ENCODE results near the gene IGFBPL1. TPM values are rescaled to one million over a fixed set of nuclear protein-coding genes. Genes with fewer than 3 reads are reported as not detected.

Gene IGFBPL1
- total and polyA plus RNA-seq, 2 experiments from 2014 or later = 2.0 to 24.2 TPM

DNA sequence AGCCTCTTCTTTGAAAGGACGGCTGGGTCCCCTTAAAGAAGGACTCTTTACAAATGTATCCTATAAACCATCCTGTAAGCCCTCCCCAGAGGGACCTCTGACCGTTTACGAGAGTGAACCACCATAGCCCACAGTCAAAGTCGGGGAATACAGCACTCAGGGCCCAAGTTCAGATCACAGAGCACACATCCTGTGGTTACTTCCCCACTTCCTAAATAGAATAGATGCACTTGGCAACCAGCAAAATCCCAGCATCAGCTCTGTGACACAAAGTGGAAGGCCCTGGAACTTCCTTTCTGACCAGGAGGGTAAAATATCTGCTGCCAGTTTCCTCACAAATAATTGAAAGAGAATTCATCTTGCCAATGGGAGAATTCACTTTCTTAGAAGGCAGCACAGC, 6.9 kb upstream of the IGFBPL1 start:
- Histone ChIP-seq H3K36me3 (no peaks in the 10 kb centered on the region), H3K4me1 (ENCODE audit: low read depth) (peaks cover 21% of the 10 kb centered on the region), H3K27me3 (peaks cover 3% of the 10 kb centered on the region), H3K4me3 (no peak overlapping the region), H3K9me3 (ENCODE audit: low read depth) (no peaks in the 10 kb centered on the region), H3K27ac (no peak overlapping the region)
- no peak for DNase-seq (ENCODE audit: low read depth in 1 of 2, low spot score in 1 of 2)
- TF ChIP-seq, protein P1, sequence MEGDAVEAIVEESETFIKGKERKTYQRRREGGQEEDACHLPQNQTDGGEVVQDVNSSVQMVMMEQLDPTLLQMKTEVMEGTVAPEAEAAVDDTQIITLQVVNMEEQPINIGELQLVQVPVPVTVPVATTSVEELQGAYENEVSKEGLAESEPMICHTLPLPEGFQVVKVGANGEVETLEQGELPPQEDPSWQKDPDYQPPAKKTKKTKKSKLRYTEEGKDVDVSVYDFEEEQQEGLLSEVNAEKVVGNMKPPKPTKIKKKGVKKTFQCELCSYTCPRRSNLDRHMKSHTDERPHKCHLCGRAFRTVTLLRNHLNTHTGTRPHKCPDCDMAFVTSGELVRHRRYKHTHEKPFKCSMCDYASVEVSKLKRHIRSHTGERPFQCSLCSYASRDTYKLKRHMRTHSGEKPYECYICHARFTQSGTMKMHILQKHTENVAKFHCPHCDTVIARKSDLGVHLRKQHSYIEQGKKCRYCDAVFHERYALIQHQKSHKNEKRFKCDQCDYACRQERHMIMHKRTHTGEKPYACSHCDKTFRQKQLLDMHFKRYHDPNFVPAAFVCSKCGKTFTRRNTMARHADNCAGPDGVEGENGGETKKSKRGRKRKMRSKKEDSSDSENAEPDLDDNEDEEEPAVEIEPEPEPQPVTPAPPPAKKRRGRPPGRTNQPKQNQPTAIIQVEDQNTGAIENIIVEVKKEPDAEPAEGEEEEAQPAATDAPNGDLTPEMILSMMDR (IDR thresholded peaks at IDR 0.05; ENCODE audit: low read depth, low read length) = no peak

DNA sequence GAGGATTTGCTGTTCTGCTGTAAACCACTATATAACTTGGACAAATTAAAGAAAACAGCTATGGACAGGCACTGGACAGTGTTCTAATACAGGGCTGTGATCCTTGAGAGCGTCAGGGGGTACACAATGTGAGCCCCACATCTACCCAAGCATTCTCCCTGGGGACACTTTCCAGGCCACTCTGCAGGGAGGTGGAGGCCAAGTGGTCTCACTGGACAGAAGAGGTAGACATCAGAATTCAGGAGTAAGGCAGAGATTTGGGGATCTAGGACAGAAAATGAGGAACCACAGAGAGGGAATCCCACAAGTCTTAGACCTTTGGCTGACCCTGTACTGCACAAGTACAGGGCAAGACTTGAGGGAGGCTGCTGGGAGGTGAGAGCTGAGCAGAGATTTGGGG, 3.8 kb upstream of the IGFBPL1 start:
- Histone ChIP-seq H3K9me3 (ENCODE audit: low read depth) (no peaks in the 10 kb centered on the region), H3K27me3 (peaks cover 24% of the 10 kb centered on the region), H3K4me1 (ENCODE audit: low read depth) (no peaks in the 10 kb centered on the region), H3K4me3 (no peak overlapping the region), H3K36me3 (no peaks in the 10 kb centered on the region), H3K27ac (no peak overlapping the region)
- TF ChIP-seq, protein P1 (IDR thresholded peaks at IDR 0.05; ENCODE audit: low read depth, low read length) = no peak
- no peak for DNase-seq (ENCODE audit: low read depth in 1 of 2, low spot score in 1 of 2)

DNA sequence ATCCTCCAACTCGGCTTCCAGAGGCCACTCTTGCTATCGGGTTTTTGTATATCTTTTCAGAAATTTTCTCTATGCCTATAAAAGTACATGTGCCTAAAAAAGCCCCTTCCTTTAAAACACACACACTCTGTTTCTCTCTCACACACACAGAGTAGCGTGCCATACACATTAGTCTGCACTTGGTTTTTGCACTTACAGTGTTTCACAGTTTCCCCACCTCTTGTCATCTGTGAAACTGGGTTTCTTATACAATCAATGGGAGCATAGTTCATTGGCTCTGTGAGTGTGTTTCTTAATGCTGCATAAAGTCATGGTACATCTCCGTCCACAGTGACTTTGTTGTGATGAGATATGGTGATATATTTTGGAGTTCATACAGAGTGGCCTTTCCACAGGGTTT, 664 bp upstream of the IGFBPL1 start:
- no peaks in the 10 kb centered on the region for H3K36me3 ChIP-seq
- H3K27me3 ChIP-seq = peaks cover 28% of the 10 kb centered on the region
- H3K4me1 ChIP-seq (ENCODE audit: low read depth) = peaks cover 4% of the 10 kb centered on the region
- H3K27ac ChIP-seq = no peak overlapping the region
- TF ChIP-seq, protein P1 (IDR thresholded peaks at IDR 0.05; ENCODE audit: low read depth, low read length) = no peak
- no peak for DNase-seq (ENCODE audit: low read depth in 1 of 2, low spot score in 1 of 2)
- H3K4me3 ChIP-seq = peak overlapping the region; percentile 22
- no peaks in the 10 kb centered on the region for H3K9me3 ChIP-seq (ENCODE audit: low read depth)

DNA sequence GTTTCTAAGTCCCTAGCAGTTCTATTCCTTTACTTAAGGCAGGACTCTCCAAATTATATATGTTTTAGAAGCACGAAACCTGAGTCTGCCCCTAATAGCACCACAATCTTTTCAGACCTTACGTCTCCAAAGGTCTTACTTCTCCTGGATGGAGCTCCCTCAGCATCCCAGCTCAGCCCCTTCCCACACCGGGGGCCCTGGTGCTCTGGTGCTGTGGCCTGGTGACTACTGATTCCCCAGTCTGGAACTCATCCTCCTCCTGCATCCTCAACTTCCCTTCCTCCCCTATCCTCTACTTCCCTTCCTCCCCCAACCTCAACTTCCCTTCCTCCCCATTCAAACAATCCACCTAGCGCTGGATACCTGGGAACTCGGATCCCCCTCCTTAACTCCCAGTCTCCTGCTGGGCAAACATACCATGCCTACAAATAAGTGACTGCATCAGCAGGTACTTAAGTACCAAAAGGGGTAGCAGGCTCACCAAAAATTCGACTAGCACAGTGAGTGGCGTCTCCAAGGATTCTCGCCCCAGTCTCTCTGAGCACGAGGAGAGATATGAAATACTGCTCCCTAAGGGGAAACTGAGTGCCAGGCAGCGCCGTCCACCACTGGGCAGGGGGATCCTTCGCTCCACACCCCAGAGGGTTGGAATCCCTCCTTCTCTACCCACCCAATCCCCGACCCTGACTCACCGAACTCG, 831 bp downstream of the IGFBPL1 start:
- Histone ChIP-seq H3K27me3 (peaks cover 28% of the 10 kb centered on the region), H3K4me1 (ENCODE audit: low read depth) (peaks cover 8% of the 10 kb centered on the region), H3K27ac (no peak overlapping the region), H3K9me3 (ENCODE audit: low read depth) (no peaks in the 10 kb centered on the region), H3K4me3 (peak overlapping the region; percentile 22), H3K36me3 (no peaks in the 10 kb centered on the region)
- DNase-seq (ENCODE audit: low read depth in 1 of 2, low spot score in 1 of 2) = no peak
- TF ChIP-seq, protein P1 (IDR thresholded peaks at IDR 0.05; ENCODE audit: low read depth, low read length) = no peak

DNA sequence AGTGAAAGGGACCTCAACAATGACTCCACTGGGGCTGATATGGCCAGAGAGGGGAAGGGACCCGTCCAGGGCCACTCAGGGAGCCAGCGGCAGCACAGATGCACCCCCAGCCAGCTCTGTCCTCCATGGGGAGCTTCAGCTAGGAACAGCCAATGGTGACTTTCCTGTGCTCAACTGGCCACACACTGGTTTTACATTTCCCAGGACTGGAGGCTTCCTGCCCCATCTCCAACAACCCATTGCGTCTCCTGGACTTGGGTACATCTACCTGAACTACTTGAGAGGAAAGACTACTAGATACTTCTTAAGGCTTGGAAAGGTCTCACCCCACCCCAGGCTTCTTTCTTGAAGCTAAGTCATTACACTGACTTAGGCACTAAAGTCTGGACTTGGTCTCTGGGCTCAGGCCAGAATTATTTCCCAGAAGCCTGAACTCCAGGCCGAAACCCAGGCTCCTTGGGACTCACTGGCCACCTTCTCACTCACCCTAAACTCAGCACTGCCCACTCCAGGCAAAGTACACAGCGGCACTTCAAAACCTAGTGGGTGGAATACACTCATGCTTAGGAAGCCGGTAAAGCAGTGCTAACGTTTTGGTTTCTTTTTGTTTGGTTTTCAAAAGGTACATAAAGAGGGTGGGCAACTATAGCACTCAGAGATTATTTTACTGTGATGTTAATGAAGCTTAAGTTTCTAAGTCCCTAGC, 1.5 kb downstream of the IGFBPL1 start:
- DNase-seq (ENCODE audit: low read depth in 1 of 2, low spot score in 1 of 2) = no peak
- no peaks in the 10 kb centered on the region for H3K9me3 ChIP-seq (ENCODE audit: low read depth)
- H3K4me3 ChIP-seq = no peak overlapping the region
- H3K4me1 ChIP-seq (ENCODE audit: low read depth) = peaks cover 8% of the 10 kb centered on the region
- no peaks in the 10 kb centered on the region for H3K36me3 ChIP-seq
- H3K27me3 ChIP-seq = peaks cover 28% of the 10 kb centered on the region
- H3K27ac ChIP-seq = no peak overlapping the region
- TF ChIP-seq, protein P1 (IDR thresholded peaks at IDR 0.05; ENCODE audit: low read depth, low read length) = no peak

All from cardiac muscle cell (in vitro differentiated cells and primary cell).